ENCODE data around the gene COL5A3.

The COL5A3 gene

DNA sequence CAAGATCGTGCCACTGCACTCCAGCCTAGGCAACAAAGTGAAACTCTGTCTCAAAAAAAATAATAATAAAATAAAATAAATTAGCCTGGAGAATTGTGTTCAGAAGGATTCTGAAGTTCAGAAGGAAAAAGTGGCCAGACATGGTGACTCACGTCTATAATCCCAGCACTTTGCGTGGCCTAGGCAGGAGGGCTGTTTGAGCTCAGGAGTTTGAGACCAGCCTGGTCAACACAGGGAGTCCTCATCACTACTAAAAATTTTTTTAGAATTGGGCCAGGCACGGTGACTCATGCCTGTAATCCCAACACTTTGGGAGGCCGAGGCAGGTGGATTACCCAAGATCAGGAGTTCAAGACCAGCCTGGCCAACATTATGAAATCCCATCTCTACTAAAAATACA is 8.9 kb upstream of the COL5A3 start:
- Mint-ChIP-seq H3K4me3 (no peak overlapping the region), H3K27me3 (no peaks in the 10 kb centered on the region), H3K36me3 (no peaks in the 10 kb centered on the region), H3K4me1 (peaks cover 3% of the 10 kb centered on the region), H3K9me3 (no peaks in the 10 kb centered on the region), H3K27ac (no peak overlapping the region)

DNA sequence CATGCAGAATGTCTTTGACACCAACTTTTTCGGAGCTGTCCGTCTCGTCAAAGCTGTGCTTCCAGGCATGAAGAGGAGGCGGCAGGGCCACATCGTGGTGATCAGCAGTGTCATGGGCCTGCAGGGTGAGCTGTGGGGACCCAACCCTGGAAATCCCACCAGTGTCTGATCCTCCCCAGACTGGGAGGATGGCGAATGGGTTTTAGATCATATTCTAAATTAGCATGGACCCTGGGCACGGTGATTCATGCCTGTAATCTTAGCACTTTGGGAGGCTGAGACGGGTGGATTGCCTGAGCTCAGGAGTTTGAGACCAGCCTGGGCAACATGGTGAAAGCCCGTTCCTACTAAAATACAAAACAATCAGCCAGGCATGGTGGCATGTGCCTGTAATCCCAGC is 8.5 kb upstream of the COL5A3 start:
- H3K4me3 Mint-ChIP-seq, result no peak overlapping the region
- no peaks in the 10 kb centered on the region for H3K9me3 Mint-ChIP-seq
- H3K27me3 Mint-ChIP-seq, result peaks cover 2% of the 10 kb centered on the region
- H3K4me1 Mint-ChIP-seq, result peaks cover 3% of the 10 kb centered on the region
- no peaks in the 10 kb centered on the region for H3K36me3 Mint-ChIP-seq
- no peak overlapping the region for H3K27ac Mint-ChIP-seq

DNA sequence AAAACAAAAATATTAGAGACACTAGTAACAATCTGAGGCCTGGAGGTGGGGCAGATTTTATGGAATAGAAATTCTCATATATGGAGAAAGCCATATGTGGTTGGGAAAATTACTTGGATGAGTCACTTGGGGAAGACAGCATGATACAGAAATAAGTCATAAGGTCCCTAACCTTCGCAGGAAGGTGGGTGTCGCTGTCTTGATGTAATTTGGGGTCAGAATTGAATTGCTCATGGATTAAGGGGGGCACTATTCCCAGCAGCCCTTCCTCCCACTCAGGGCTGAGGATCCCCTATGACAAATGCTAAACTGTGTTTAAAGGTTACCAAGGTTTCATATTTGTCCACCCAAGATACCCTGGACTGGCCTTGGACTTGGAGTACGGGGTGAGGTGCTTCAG is 8.0 kb upstream of the COL5A3 start:
- peaks cover 4% of the 10 kb centered on the region for H3K27me3 Mint-ChIP-seq
- no peak overlapping the region for H3K27ac Mint-ChIP-seq
- no peaks in the 10 kb centered on the region for H3K9me3 Mint-ChIP-seq
- H3K4me3 Mint-ChIP-seq, result no peak overlapping the region
- H3K4me1 Mint-ChIP-seq, result peaks cover 3% of the 10 kb centered on the region
- H3K36me3 Mint-ChIP-seq, result no peaks in the 10 kb centered on the region

DNA sequence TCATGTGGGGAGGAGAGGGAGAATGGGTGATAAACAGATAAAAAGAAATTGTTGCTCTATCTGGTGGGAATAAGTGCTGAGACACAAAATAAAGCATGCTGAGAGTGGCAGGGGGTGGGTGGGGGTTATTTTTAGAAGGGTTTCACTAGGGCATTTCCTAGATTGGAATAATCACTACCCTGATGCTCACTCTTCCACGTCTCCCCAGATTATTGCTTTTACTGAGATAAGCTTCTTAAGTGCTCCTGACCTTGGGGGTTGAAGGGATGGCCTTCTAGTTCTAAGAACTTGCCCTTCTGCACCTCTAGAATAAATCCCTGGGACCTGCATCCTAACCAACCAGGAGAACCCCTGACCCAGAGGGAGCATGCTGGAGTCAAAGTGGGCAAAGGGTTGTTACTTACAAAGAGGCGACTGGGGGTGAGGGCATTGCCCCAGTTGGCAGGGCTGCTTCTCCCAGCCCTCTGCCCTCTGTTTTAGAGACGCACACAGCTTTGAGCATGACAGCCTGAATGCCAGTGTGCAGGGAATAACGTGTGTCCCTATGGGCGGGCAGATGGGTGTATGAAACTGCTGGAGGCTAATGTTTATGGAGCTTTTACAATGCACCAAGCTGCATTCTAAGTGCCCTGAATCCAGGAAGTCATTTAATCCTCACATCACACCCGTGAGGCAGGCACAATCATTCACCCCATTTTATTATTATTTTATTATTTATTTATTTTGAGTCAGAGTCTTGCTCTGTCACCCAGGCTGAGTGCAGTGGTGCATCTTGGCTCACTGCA is 3.7 kb upstream of the COL5A3 start:
- Mint-ChIP-seq H3K27ac (no peak overlapping the region), H3K4me3 (no peak overlapping the region), H3K4me1 (peaks cover 10% of the 10 kb centered on the region), H3K9me3 (no peaks in the 10 kb centered on the region), H3K36me3 (peaks cover 1% of the 10 kb centered on the region), H3K27me3 (peaks cover 25% of the 10 kb centered on the region)

DNA sequence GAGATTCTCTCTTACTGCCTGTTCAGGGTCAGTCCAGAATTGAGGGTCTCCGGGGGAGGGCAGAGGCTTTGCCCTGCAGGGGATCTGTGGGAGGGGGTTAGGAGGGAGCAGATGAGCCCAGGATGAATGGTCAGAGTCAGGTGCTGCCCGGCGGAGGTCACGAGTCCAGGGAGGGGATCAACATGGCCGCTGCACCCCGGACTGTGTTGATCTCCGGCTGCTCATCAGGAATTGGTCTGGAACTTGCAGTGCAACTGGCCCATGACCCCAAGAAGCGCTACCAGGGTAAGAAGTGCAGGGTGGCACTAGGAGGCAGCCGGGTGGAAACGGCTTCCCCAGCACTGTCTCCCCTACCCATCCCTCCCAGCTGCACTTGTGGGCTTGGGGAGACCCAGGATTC is 3.0 kb upstream of the COL5A3 start, which contains the start of gene RDH8:
Gene RDH8, plus strand, starts transcription at position 168 of the 400 bp plus-strand sequence. Its CDS starts 15 bp downstream, at position 183.
- H3K4me1 Mint-ChIP-seq, result peaks cover 15% of the 10 kb centered on the region
- H3K4me3 Mint-ChIP-seq, result no peak within 1 kb of the TSS
- peaks cover 1% of the 10 kb centered on the region for H3K36me3 Mint-ChIP-seq
- H3K9me3 Mint-ChIP-seq, result no peaks in the 10 kb centered on the region
- H3K27me3 Mint-ChIP-seq, result peaks cover 32% of the 10 kb centered on the region
- H3K27ac Mint-ChIP-seq, result no peak within 1 kb of the TSS

DNA sequence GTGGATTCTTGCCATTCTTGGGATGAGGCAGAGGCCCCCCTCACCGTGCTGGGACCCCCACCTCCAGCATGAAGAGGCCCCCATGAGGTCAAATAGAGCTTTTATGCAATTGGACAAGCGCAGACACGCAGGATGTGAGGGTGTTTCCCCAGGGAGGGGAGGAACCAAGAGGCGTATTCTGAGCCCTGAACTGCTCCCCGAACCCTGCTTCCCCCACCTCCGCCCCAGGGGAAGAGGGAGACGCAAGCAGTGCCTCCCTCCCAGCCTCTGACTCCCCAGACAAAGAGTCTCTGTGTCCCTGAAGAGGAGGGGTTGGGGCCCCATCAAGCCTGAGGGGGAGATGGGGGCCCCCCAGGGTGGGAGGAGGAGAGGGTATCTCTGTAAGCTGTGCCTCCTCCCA is 1.7 kb upstream of the COL5A3 start:
- H3K27ac Mint-ChIP-seq, result no peak overlapping the region
- no peaks in the 10 kb centered on the region for H3K9me3 Mint-ChIP-seq
- no peak overlapping the region for H3K4me3 Mint-ChIP-seq
- H3K27me3 Mint-ChIP-seq, result peaks cover 40% of the 10 kb centered on the region
- H3K36me3 Mint-ChIP-seq, result peaks cover 3% of the 10 kb centered on the region
- H3K4me1 Mint-ChIP-seq, result peaks cover 15% of the 10 kb centered on the region

DNA sequence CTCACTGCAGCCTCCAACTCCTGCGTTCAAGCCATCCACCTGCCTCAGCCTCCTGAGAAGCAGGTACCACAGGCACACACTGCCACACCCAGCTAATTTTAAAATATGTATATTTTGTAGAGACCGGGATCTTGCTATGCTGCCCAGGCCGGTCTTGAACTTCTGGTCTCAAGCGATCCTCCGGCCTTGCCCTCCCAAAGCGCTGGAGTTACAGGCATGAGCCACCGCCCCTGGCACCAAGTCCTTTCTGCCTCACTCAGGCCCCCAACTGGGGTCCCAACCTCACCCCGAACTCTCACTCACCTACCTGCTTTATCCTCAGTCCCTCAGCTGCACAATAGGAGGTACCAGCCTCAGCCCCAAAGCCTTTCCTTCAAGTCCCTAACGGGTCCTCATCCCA is 635 bp upstream of the COL5A3 start:
- peaks cover 48% of the 10 kb centered on the region for H3K27me3 Mint-ChIP-seq
- H3K36me3 Mint-ChIP-seq, result peaks cover 4% of the 10 kb centered on the region
- no peak overlapping the region for H3K4me3 Mint-ChIP-seq
- H3K27ac Mint-ChIP-seq, result no peak overlapping the region
- H3K9me3 Mint-ChIP-seq, result no peaks in the 10 kb centered on the region
- peaks cover 15% of the 10 kb centered on the region for H3K4me1 Mint-ChIP-seq

DNA sequence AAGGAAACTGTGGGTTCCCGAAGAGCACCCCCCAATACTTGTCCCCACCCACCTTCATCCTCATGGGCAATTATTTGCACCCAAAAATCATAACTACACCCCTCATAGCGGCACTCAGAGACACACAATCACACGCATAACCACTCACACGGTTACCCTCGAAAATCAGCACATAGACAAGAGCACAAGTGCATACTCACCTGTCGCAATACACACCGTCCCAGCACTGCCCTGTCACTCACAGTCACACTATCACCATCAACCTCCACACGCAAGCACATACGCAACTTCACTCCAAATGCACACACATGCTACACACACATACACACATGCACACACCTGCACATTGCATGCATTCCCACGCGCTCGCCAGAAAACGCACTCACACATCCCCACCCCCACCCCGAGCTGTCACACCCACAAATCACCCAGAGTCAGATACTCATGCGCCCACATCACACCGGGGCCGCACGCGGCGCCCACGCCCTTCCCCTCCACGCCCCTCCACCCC is 535 bp downstream of the COL5A3 start:
- Mint-ChIP-seq H3K9me3 (no peaks in the 10 kb centered on the region), H3K4me3 (peak overlapping the region; percentile 4), H3K27me3 (peaks cover 51% of the 10 kb centered on the region), H3K4me1 (peaks cover 15% of the 10 kb centered on the region), H3K27ac (no peak overlapping the region), H3K36me3 (peaks cover 4% of the 10 kb centered on the region)

DNA sequence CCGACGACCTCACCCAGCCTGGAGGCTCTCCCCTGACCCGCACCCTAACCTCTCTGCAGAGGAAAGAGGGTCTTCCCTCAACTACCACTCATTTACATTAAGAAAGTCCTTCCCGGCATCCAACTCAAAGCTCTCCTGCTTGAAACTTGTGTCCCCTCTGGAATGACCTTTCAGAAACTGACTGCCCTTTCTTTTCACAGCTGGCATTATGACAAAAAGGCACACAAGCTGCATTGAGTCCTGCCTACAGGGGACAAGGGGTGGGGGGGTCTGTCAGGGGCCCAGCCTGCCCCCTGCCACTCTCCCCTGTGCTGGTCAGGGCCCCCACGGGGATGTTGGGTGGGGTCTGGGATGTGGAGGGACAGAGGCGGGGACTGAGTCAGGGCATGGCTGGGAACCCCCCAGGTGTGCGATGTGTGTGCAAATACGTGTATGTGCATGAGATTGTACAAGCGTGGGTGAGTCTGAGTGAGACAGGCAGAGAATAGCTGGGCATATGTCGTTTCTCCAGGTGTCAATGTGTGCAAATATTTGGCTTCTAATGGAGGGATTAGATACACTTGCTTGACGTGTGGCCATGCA is 2.0 kb downstream of the COL5A3 start:
- Mint-ChIP-seq H3K4me1 (peaks cover 15% of the 10 kb centered on the region), H3K9me3 (no peaks in the 10 kb centered on the region), H3K4me3 (no peak overlapping the region), H3K36me3 (peaks cover 4% of the 10 kb centered on the region), H3K27me3 (peaks cover 53% of the 10 kb centered on the region), H3K27ac (no peak overlapping the region)

DNA sequence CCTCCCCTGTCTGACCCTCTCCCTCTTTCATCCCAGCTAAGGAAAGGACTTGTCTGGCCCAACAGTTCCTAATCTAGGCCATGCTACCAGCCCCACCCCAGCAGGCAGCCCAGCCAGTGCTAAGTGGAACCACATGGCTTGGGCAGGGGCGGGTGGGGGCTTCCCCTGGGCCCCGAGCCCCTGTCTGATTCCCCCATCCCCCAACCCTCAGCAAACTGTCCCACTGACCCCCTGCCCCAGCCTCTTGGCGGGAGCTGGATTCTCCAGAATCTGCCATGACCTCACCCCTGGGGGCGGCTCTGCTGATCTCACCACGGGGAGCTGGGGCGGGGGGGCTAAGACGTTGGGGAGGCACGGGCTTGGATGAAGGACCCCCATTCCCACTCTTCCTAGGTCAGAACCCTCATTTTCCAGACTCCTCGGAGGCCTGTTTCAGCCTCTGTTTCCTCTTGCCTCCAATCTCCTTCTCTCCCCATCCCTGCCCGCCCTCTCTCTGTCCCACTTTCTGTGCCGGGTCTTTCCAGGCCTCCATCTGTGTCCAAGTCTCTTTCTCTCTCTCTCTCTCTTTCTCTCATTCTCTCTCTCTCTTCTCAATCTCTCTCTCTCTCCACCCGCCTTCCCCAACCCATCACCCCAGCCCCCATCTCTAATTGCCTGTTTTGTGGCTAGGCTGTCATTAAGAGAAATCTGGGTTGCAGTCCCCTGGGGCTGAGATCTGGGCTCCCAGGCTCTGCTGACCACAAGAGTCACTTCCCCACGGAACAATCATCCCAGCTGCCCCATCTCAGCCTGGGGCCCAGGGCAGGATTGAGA is 2.7 kb downstream of the COL5A3 start:
- peaks cover 15% of the 10 kb centered on the region for H3K4me1 Mint-ChIP-seq
- H3K9me3 Mint-ChIP-seq, result no peaks in the 10 kb centered on the region
- no peak overlapping the region for H3K27ac Mint-ChIP-seq
- no peak overlapping the region for H3K4me3 Mint-ChIP-seq
- H3K36me3 Mint-ChIP-seq, result peaks cover 4% of the 10 kb centered on the region
- peaks cover 51% of the 10 kb centered on the region for H3K27me3 Mint-ChIP-seq

DNA sequence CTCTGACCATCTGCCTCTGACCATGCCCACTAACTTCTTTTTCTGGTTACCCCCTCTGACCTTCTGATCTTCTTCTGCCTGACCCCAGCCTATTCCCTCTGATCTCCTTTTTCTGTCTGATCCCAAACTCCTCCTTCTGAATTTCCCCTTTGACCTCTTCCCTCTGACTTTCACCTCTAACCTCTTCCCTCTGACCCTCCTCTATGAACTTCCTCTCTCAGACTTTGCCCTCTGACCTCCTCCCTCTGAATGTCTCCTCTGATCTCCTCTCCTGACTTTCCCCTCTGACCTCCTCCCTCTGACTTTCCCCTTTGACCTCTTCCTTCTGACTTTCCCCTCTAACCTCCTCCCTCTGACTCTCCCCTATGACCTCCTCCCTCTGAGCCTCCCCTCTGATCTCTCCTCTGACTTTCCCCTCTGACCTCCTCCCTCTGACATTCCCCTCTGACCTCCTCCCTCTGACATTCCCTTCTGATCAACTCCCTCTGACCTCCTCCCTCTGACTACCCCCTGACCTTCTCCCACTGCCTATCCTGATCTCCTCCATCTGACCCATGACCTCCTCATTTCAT is 3.5 kb downstream of the COL5A3 start:
- H3K27me3 Mint-ChIP-seq, result peaks cover 50% of the 10 kb centered on the region
- peak overlapping the region; percentile 85 for H3K27ac Mint-ChIP-seq
- no peaks in the 10 kb centered on the region for H3K9me3 Mint-ChIP-seq
- H3K4me3 Mint-ChIP-seq, result no peak overlapping the region
- H3K36me3 Mint-ChIP-seq, result peaks cover 4% of the 10 kb centered on the region
- H3K4me1 Mint-ChIP-seq, result peaks cover 15% of the 10 kb centered on the region

DNA sequence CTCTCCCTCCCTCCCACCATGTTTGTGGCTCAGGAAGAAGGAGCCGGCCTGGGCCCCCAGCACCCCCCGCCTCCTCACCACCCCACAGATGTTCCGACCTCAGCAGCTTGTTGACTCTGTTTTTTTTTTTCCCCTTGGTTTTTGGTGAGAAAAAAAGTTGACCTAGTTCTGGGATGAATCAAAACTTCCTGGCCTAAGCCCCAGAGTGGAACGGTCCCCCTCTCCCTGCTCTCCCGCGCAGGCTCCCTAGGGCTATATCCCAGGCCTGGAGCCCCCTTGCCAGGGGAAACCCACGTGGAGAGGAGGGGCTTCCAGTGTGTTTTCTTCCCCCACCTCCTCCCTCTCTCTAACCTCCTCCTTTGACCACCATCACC is 4.0 kb downstream of the COL5A3 start:
- peak overlapping the region; percentile 85 for H3K27ac Mint-ChIP-seq
- no peaks in the 10 kb centered on the region for H3K9me3 Mint-ChIP-seq
- no peak overlapping the region for H3K4me3 Mint-ChIP-seq
- H3K27me3 Mint-ChIP-seq, result peaks cover 49% of the 10 kb centered on the region
- H3K4me1 Mint-ChIP-seq, result peaks cover 14% of the 10 kb centered on the region
- peaks cover 4% of the 10 kb centered on the region for H3K36me3 Mint-ChIP-seq

DNA sequence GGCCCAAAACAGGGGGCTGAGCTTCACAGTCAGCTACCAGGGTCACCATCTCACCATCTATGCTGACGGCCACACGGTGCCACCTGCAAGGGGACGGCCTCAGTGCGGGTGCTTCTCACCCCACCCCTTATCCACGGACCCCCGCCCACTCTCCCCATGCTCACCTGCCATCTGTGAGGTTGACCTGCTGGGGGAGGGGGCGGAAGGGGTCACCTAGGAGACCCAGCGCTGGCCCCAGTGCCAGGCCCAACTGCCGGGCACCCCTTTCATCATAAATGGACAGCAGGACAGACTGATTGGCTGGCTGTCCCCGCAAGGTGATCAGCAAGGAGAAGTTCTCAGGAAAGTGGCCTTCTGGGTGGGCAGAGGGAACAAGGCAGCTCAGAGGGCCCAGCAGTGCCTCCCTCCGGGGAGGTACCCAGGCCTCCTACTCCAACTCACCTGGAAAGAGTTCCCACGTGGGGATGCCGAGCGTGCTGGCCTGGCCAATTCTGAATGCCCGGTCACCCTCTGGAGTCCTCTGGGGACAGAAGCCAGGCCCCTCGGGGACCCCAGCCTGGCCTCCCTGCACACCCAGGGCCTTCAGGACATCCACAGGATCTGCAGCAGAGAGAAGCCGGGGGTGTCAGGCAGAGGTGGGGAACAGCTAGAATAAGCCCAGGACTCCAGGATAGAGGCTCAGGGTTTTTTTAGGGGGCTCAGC is 4.5 kb downstream of the COL5A3 start:
- Mint-ChIP-seq H3K27me3 (peaks cover 44% of the 10 kb centered on the region), H3K4me1 (peaks cover 11% of the 10 kb centered on the region), H3K27ac (no peak overlapping the region), H3K9me3 (no peaks in the 10 kb centered on the region), H3K36me3 (peaks cover 4% of the 10 kb centered on the region), H3K4me3 (no peak overlapping the region)

DNA sequence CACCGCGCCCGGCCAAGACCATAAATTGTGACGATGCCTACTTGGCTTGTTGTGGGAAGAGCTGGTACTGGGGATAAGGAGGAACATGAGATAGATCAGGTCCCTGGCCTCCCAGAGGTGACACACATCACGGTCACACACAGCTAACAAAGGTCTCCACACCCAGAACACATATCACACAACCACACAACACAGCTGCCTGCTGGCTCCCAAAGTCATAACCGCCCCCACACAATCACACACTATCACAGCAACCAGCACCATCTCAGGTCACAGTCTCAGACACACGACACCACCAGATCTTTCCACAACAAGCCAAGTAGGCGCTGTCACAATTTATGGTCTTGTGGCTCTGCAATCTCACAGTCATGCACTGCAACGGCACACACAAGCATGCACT is 5.7 kb downstream of the COL5A3 start:
- peaks cover 3% of the 10 kb centered on the region for H3K36me3 Mint-ChIP-seq
- peaks cover 13% of the 10 kb centered on the region for H3K4me1 Mint-ChIP-seq
- peaks cover 46% of the 10 kb centered on the region for H3K27me3 Mint-ChIP-seq
- H3K9me3 Mint-ChIP-seq, result no peaks in the 10 kb centered on the region
- H3K4me3 Mint-ChIP-seq, result no peak overlapping the region
- H3K27ac Mint-ChIP-seq, result no peak overlapping the region

DNA sequence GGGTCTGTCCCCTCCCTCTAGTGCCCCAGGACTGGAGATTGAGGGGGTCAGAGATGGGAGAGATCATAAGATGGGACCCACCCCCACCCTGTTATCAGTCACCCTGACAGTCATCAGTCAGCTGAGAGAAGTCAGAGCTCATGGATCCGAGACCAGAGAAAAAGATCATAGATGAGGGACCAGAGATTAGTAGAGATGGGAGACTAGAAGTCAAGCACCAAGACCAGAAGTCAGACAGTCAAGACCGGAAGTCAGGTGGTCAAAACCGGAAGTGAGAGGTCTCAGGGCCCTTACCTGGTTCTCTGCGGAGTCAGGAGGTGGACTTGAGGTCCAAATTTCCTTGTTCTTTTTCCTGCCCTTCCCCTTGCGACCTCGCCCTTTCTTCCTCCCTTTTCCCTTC is 7.0 kb downstream of the COL5A3 start:
- H3K27ac Mint-ChIP-seq, result no peak overlapping the region
- H3K36me3 Mint-ChIP-seq, result peaks cover 3% of the 10 kb centered on the region
- H3K27me3 Mint-ChIP-seq, result peaks cover 42% of the 10 kb centered on the region
- no peak overlapping the region for H3K4me3 Mint-ChIP-seq
- peaks cover 6% of the 10 kb centered on the region for H3K4me1 Mint-ChIP-seq
- H3K9me3 Mint-ChIP-seq, result no peaks in the 10 kb centered on the region
